GM19463 (cell line): ENCODE measurements around the gene AKAP9.
"Not testable (repeated sequence)": the region's sequence is repeated elsewhere in the genome, so short reads cannot be mapped to it uniquely, and the experiment has no call there.

Experiments used
- ATAC-seq: cut with Tn5 transposase; IDR thresholded peaks from one replicate; pipeline ENCODE4 v1.9.1; 2021; ENCODE audit warnings: mild to moderate bottlenecking, moderate library complexity; ENCODE audit not compliant: unreplicated experiment

Gene AKAP9

DNA sequence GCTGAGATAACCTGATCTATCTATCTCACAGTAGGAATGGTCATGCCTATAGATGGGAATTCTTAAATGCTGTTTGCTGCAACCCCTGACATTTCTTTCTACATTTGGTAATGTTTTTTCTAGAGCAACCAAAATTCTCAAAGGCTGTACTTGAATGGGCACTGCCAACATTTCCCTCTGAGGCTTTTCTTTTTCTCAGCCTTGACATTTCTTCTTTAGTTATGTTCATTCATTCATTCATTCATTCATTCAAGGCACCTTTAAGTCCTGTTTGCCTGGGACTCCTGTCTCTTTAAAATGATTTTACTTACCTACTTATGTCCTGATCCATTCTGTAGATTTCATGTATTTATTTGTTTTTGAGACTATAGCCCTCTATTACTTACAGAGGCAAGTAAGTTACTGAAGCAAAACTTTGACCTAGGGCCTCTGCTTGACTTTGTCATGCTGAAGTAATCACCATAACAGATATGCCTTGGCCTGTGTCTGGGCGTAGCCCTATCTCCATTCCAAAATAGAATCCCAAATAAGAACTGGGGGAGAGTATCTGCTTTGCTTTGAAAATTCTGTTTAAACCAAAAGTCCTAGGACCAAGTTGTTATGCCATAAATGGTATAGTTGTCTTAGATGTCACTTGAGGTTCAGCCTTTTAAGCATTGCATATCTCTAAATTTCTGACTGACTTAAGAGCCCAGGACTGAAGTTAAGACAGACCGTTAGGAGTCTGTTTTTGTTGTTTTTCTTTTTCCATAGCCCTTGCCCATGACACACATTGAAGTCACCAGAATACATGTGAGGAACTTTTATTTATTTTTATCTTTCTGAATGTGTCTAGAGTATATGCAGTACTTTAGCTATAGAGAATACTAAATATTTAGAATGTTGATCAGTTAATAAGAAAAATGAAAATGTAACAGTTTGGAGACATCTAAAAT, 59.2 kb downstream of the AKAP9 start:
- ATAC-seq: no peak

DNA sequence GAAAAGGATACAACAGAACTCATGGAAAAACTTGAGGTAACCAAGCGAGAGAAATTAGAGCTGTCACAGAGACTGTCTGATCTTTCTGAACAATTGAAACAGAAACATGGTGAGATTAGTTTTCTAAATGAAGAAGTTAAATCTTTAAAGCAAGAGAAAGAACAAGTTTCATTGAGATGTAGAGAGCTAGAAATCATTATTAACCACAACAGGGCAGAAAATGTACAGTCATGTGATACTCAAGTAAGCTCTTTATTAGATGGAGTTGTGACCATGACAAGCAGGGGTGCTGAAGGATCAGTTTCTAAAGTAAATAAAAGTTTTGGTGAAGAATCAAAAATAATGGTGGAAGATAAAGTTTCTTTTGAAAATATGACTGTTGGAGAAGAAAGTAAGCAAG, 62.1 kb downstream of the AKAP9 start:
- ATAC-seq: no peak

DNA sequence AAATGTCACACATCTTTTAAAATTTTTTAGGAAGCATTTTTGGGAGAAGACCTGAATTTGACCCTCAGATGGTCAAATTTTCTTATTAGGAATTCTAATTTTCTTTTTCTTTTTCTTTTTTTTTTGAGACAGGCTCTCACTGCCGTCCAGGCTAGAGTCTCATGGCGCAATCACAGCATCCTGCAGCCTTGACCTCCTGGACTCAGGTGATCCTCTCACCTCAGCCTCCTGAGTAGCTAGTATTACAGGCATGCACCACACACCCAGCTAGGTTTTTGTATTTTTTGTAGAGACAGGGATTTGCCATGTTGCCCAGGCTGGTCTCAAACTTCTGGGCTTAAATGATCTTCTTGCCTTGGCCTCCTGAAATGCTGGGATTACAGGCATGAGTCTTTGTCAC, 65.4 kb downstream of the AKAP9 start:
- no peak for ATAC-seq

DNA sequence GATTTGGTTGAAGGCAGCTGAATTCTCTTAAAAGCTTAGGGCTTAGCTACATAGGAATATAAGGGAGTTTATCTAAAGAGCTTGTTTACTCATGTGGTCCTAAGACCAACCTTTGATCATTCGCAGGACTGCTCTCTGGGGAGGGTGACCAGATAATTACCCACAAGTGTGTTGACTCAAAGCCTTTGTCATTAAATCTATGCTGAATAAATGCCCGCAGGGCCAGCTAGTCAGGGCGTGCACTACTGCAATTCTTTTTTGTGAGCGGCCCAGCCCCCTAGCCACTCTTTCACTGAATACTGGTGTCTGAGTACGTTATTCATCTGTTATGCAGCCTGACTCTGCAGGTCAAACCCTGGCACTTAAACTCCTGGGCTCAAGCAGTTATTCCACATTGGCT, 69.6 kb downstream of the AKAP9 start:
- no peak for ATAC-seq

DNA sequence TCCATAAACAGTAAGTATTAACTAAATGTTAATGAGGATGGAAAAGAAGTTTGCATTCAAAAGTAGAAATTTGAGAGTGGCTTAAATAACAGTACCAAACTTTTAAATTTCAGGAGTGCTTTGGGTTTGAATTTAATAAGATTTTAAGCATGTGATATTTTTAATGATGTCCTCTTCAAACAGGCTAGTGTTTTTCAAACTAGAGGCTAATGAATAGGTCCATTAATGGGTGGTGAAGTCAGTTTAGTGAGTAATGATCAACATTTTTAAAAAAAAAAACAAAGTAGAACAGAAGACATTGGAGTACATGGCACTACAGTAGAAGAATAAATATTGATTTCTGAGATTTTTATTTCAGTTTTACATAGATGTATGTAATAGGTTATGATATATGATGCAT, 72.9 kb downstream of the AKAP9 start:
- no peak for ATAC-seq

DNA sequence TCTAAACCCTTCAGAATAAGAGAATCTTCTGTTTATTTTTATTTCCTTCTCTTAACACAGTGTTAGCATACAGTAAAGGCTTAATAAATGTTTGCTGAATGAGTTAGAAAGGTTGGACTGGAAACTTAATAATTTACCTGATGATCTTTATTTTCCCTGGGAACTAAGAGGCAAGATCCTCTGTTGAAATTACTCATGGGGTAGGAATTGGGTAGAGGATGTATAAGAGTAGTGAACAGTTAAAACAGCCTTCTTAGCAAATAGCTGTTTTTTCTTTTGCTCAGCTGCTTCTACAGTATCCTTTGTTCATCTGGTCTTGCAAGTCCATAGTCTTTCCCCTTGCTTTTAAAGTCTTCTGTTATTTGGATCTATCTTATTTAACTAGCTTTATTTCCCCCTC, 80.0 kb downstream of the AKAP9 start:
- ATAC-seq: no peak

DNA sequence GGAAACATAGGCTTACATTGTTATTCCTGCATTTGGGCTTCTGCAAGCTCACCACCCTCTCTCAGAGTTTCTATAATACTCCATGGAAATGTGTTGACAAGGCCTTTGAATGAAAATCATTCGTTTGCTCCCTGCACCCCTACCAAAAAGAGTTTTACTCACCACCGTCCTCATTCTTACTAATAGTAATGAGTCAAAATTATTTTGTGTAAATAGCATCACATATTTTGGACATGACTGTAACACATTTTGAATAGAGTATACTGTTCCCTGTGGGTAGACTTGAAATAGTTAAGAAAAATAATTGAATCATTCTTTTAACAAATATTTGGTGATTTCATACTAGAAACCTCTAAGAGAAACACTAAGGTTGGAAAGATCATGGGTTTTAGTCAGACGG, 84.6 kb downstream of the AKAP9 start:
- ATAC-seq: no peak

DNA sequence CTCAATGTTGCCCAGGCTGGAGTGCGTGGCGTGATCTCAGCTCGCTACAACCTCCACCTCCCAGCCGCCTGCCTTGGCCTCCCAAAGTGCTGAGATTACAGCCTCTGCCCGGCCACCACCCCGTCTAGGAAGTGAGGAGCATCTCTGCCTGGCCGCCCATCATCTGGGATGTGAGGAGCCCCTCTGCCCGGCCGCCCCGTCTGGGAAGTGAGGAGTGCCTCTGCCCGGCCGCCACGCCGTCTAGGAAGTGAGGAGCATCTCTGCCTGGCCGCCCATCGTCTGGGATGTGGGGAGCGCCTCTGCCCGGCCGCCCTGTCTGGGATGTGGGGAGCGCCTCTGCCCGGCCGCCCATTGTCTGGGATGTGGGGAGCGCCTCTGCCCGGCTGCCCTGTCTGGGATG, 86.0 kb downstream of the AKAP9 start:
- ATAC-seq: not testable (repeated sequence)

DNA sequence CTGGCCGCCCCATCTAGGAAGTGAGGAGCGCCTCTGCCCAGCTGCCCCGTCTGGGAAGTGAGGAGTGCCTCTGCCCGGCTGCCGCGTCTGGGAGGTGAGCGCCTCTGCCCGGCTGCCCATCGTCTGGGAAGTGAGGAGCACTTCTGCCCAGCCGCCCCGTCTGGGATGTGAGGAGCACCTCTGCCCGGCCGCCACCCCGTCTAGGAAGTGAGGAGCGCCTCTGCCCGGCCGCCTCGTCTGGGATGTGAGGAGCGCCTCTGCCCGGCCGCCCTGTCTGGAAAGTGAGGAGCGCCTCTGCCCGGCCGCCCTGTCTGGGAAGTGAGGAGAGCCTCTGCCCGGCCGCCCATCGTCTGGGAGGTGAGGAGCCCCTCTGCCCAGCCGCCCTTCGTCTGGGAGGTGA, 86.5 kb downstream of the AKAP9 start:
- not testable (repeated sequence) for ATAC-seq

DNA sequence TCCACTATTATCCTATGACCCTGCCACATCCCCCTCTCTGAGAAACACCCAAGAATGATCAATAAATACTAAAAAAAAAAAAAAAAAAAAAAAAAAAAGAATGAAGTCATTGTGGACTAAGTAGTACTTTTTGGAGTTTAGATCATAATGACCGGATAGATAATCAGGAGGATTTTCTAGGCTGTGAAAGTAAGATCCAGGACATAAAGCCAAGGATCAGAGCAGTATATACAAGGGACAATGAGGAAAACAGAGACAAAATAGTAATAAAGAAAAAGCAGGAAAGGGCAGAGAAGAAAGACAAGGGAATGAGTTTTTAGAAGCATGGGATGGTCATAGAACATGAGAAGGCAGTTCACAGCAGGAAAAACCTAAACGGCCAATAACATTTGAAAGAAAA, 87.6 kb downstream of the AKAP9 start:
- ATAC-seq: no peak

DNA sequence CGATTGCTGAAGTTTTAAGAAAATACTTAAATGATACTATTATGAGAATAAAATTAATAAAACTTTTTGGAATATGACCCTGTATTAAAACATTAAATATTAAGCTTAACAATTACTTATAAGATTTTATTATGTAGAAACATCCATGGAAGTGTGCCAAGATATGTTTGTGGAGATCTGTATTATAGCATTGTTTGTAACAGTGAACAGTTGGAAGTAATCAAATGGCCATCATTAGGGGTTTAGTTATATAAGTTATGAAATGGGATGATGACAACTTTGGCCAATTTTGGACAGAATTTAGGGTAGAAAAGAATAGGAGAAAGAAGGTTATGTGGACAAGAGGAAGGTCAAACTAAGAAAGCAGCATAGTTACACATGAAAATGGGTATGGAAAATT, 88.0 kb downstream of the AKAP9 start:
- ATAC-seq: no peak

DNA sequence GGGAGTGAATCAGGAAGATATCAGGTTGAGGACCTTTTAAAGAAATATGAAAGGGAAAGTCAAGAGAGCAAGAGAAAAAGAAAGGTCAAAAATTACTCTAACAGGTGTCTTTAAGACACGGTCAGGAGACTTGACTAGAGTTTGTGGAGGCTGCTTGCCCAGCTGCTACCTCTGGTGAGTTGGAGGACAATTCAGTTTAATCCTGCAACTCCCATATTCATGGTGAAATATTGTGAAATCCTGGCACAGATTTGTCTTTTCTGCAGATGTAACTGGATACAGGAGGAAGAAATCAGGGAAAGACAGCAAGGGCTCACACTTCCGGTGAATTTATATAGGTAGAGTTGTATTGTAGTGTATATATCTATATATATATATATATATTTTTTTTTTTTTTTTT, 93.5 kb downstream of the AKAP9 start:
- ATAC-seq: no peak

DNA sequence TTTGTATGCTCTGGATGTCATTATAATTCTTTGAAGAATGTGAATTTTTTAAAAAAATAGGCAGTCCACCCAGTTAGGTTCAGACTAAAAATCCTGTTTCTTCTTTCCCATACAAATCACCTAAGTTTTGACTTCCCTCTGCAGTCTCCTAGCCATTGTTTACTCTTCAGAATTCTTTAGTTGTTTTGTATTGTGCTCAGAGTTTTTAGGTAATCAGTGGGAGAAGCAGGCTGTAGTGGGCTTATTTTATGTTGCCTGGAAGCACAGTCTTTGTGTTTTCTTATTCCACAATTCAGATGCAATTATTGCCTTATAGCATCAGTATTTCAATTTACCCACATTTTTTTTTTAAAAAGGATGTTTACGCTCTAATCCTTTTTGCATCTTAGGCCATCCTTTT, 94.9 kb downstream of the AKAP9 start:
- no peak for ATAC-seq

DNA sequence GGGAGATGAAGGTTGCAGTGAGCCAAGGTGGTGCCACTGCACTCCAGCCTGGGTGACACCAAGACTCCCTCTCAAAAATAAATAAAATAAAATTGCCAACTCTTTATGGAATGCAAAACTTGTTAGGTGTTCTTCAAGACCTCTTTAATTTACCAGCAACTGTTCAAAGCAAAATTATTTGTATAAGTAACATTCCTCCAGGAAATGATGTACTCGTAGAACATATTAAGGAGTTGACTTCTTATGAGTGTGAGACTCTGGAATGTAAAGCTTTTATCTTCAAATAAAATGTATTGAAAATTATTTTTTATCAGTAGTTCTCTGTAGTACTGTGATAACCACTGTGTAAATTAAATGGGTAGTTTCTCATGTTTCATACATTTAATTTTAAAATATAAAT, 99.2 kb downstream of the AKAP9 start:
- no peak for ATAC-seq

DNA sequence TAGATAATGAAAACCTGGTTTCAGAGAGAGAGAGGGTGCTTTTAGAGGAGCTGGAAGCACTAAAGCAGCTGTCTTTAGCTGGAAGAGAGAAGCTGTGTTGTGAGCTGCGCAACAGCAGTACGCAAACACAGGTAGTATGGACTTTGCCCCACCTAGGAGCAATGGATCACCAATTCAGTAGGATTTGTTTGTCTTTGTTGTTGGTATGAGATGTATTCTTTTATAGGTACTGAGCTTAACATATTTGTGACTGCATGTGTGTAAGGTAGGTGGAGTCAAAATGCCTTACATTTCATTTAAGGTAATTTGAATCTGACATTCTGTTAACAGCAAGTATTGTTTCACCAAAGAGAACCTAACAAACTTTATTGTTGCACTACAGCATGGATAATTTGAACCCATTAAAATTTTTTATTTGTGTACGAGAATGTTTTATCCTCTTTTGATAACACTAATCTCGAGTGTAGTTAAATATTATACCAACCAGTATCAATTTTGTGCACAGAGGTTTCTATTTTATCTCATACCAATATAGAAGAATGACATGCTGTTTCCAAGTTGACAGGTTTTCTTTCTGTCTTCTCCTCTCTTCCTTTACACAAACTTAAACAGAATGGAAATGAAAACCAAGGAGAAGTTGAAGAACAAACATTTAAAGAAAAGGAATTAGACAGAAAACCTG, 101.5 kb downstream of the AKAP9 start:
- ATAC-seq: no peak

DNA sequence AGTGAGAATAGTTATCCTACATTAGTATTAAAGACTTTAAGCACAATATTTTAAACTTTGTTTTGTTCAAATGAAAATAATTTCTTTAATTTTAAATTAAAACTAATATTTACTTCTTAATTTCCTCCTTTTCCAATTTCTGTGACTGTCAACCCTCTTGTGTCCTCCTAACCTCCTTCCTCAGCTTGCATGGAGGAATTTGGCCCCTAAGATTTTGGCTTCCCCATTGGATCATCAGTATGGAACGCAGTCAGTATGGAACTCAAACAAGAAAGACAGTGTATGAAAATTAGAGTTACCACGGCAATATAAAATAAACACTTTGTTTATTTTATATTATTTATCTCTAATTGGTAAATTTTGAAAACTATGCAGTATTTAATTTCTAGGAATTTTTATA, 102.4 kb downstream of the AKAP9 start:
- ATAC-seq: no peak

DNA sequence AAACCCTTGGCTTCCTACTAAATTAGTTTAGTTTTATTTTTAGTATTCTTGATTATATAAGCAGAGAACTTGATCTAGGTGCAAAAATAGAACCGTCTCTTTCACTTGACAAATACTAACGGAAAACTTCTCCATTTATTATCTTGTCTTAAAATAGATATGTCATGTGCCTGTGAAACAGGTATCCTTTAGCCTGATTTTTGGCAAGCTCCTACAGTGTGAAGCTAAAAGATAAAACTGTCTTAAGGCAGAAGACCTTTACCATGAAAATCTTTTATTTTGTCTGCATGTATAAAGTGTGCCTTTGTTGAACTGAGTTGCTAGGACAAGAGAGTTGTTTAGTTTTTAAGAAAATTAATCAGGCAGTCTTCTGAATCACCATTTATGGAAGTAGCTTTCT, 103.0 kb downstream of the AKAP9 start:
- no peak for ATAC-seq

DNA sequence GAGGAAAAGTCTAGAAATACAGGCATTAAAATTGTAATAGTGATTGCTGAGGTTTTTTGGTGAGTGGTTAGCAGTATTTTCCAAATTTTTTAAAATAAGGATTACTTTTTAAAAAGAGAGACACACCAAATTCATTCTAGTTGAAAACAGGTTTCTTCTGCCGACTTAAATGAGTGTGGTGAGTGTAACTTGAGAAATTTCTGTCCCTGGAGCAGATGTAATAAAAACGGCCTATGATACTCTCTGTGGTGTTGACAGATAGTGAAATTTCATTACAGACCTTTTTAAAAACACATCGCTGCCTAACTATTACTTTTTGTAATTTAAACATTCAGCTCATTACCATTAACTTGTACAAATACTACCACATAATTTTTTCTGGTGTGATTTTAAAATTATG, 103.5 kb downstream of the AKAP9 start:
- ATAC-seq: no peak

DNA sequence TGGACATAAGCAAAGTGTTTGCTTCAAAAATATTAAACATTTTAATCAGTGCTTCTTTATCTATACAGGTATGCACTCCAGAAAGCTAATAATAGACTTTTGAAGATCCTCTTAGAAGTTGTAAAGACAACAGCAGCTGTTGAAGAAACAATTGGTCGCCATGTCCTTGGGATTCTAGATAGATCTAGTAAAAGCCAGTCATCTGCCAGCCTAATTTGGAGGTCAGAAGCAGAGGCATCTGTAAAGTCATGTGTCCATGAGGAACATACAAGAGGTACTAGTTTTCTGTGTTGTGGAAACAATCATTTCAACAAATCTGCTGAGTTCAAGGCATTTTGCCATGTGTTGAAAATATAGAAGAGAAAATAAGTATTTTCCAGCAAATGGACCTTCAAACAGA, 104.3 kb downstream of the AKAP9 start:
- ATAC-seq: no peak

DNA sequence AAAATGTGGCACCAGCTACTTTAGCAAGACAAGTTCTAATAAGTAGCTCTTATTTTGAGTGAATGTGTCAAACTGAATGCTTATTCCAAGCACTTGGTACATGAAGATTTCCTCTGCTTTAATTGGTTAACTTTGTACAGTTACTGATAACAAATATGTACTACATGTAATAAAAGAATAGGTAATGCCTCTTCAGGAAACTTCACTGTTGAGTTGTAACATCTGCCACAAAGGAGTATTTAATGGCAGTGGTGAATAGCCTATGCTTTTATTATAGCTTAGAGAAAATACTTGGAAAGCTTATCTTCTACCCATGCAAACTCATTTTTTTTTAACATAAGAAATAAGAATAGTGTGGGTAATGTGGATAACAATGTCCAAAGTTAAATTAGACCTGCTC, 111.0 kb downstream of the AKAP9 start:
- no peak for ATAC-seq

DNA sequence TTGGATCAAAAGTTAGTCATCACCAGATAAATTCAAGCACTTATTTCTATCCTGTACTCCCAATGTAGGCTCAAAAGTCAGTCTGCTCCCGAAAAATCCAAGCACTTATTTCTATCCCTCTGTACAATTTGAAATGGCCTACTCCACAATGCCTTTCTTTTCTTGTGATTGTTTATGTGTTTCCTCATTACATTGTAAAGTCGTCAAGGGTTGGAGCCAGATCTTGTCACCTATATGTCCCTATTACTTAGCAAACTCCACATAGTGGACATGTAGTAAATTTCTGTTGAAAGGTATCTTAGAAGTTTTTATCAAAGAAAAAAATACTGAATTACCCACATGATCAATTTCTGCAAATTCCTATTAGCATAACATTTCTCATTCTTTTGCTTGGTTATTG, 111.5 kb downstream of the AKAP9 start:
- ATAC-seq: no peak

DNA sequence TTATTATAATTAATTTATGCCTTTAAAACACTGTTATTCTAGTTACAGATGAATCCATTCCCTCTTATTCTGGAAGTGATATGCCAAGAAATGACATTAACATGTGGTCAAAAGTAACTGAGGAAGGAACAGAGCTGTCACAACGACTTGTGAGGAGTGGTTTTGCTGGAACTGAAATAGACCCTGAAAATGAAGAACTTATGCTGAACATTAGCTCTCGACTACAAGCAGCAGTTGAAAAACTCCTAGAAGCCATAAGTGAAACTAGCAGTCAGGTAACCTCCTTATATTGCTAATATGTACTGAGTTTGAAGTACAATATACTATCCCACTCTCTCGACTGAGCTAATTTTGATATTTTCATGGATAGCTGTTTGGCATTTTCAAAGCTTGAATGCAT, 112.0 kb downstream of the AKAP9 start:
- no peak for ATAC-seq
